ENCODE measurements around the gene HSPA12B. TPM values are rescaled to one million over a fixed set of nuclear protein-coding genes. Genes with fewer than 3 reads are reported as not detected.
A peak's percentile ranks its signal among the peaks of the same experiment; 100 is the strongest.

Gene HSPA12B
- polyA plus RNA-seq, 1 donor from 2014 or later, result not detected

GRCh38 chr20:3694864-3695263, 37.6 kb upstream of the HSPA12B start:
- Histone ChIP-seq H3K4me2 (ENCODE audit: low read length) (no peak overlapping the region), H3K4me3 (ENCODE audit: low read length) (no peak overlapping the region), H3K9me3 (ENCODE audit: low read length) (no peaks in the 10 kb centered on the region), H3K27ac (ENCODE audit: low read length) (no peak overlapping the region), H4K20me1 (ENCODE audit: insufficient read depth) (no peaks in the 10 kb centered on the region), H2AFZ (ENCODE audit: low read depth, low read length) (no peak overlapping the region), H3K9me2 (ENCODE audit: insufficient read depth, low read length) (no peaks in the 10 kb centered on the region), H3K27me3 (ENCODE audit: insufficient read depth, low read depth, low read length) (no peaks in the 10 kb centered on the region), H3K79me2 (replicated peaks; ENCODE audit: insufficient read depth, low read length) (no peaks in the 10 kb centered on the region), H3K36me3 (ENCODE audit: insufficient read depth, low read length) (no peaks in the 10 kb centered on the region), H3K9ac (ENCODE audit: low read length) (no peak overlapping the region), H3F3A (ENCODE audit: insufficient read depth, low read length, poor library complexity, severe bottlenecking) (no peaks in the 10 kb centered on the region)
- TF ChIP-seq POLR2AphosphoS5 (IDR thresholded peaks at IDR 0.05) (no peak), EP300 (conservative IDR thresholded peaks at IDR 0.05; ENCODE audit: poor library complexity, severe bottlenecking) (no peak), SMC3 (conservative IDR thresholded peaks at IDR 0.05; ENCODE audit: poor library complexity) (no peak), REST (IDR thresholded peaks at IDR 0.05; ENCODE audit: borderline replicate concordance) (no peak), EZH2 (IDR thresholded peaks at IDR 0.05; ENCODE audit: borderline replicate concordance, insufficient read depth, low read length, poor library complexity, severe bottlenecking) (no peak), MXI1 (conservative IDR thresholded peaks at IDR 0.05; ENCODE audit: poor library complexity, severe bottlenecking) (no peak)

GRCh38 chr20:3696200-3696599, 36.3 kb upstream of the HSPA12B start:
- H3K27ac ChIP-seq (ENCODE audit: low read length), result no peak overlapping the region
- H3K27me3 ChIP-seq (ENCODE audit: insufficient read depth, low read depth, low read length), result no peaks in the 10 kb centered on the region
- no peak overlapping the region for H2AFZ ChIP-seq (ENCODE audit: low read depth, low read length)
- no peak overlapping the region for H3K9ac ChIP-seq (ENCODE audit: low read length)
- no peaks in the 10 kb centered on the region for H3K9me2 ChIP-seq (ENCODE audit: insufficient read depth, low read length)
- H3K4me3 ChIP-seq (ENCODE audit: low read length), result no peak overlapping the region
- no peak overlapping the region for H3K4me2 ChIP-seq (ENCODE audit: low read length)
- no peaks in the 10 kb centered on the region for H3K36me3 ChIP-seq (ENCODE audit: insufficient read depth, low read length)
- H3K9me3 ChIP-seq (ENCODE audit: low read length), result no peaks in the 10 kb centered on the region
- TF ChIP-seq TAF1 (IDR thresholded peaks at IDR 0.05; ENCODE audit: low read depth) (no peak), SMC3 (conservative IDR thresholded peaks at IDR 0.05; ENCODE audit: poor library complexity) (no peak), RAD21 (conservative IDR thresholded peaks at IDR 0.05) (no peak), EZH2 (IDR thresholded peaks at IDR 0.05; ENCODE audit: borderline replicate concordance, insufficient read depth, low read length, poor library complexity, severe bottlenecking) (no peak), CTCF (IDR thresholded peaks at IDR 0.05; ENCODE audit: poor library complexity, severe bottlenecking) (peak; percentile 34), EP300 (conservative IDR thresholded peaks at IDR 0.05; ENCODE audit: poor library complexity, severe bottlenecking) (no peak), POLR2AphosphoS5 (IDR thresholded peaks at IDR 0.05) (no peak)
- H4K20me1 ChIP-seq (ENCODE audit: insufficient read depth), result no peaks in the 10 kb centered on the region
- no peaks in the 10 kb centered on the region for H3F3A ChIP-seq (ENCODE audit: insufficient read depth, low read length, poor library complexity, severe bottlenecking)
- no peaks in the 10 kb centered on the region for H3K79me2 ChIP-seq (replicated peaks; ENCODE audit: insufficient read depth, low read length)
